GM18520 (cell line): Measurements from ENCODE around the gene CUX1.

ENCODE experiments used
- ATAC-seq: cut with Tn5 transposase; IDR thresholded peaks from one replicate; pipeline ENCODE4 v1.9.1; 2021; ENCODE audit not compliant: unreplicated experiment

The CUX1 gene

DNA sequence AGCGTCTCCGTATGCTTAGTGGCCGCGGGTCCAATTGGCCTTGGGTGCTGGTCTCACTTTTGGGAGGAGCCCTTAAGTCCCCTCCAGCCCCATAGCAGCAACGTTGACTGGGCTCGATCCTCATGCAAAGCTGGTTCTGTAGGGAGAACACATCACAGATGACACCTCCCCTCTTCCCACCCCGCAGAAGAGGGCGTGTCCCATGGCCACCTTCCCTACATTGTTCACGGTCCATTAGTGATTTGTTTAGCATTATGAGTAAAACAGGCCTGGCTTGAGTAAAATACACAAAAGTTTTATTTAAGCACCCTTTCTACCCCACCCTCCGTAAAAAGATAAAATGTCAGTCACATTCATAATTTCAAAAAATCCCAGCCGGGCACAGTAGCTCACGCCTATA lies 380.2 kb downstream of the CUX1 start:
- ATAC-seq, result no peak

DNA sequence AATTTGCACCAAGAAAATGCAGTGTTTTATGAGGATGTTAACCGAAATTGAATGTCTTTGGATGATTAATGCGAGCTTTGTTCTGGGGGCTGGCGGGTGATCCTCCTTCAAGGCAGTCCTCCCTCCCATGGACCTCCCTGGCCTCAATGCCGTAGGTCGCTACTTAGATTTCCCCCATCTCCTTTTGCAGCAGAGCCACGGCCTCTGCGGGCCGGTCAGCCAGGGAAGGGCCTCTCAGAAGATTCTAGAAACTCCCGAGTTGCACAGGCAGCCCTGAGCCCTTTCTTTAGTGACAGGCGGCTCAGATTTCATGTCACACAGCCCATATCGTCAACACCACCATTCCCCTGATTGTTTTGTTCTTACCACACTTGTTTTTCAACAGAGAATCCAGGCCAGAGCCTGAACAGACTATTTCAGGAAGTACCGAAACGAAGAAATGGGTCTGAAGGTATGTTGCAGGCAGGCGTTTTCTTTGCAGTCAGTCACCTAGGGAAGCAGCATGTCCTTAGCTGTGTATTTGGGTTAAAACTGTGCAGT lies 381.1 kb downstream of the CUX1 start:
- no peak for ATAC-seq

DNA sequence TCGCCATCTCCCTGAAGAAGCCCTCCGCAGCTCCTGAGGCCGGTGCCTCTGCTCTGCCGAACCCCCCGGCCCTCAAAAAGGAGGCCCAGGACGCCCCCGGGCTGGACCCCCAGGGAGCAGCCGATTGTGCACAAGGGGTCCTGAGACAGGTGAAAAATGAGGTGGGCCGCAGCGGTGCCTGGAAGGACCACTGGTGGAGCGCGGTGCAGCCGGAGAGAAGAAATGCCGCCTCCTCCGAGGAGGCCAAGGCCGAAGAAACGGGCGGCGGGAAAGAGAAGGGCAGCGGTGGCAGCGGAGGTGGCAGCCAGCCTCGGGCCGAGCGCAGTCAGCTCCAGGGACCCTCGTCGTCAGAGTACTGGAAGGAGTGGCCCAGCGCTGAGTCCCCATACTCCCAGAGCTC lies 384.1 kb downstream of the CUX1 start:
- no peak for ATAC-seq

DNA sequence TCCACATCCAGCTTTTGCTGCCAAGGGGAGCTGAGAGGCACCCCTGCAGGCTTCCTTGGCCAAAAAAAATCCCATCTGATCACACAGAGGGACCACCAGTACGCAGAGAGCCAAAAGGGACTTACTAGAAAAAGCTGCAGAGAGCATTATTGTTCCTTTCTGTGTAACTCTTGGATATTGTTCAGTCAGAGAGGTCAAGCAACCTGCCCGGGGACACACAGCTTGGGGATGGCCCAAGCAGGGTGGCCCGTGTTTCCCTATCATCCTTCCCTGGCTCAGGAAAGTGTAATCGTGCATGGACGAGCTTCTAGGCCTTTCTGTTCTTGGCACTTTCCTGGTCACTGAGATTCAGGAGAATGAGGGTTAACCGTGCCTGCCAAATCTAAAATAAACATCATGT lies 385.1 kb downstream of the CUX1 start:
- no peak for ATAC-seq

DNA sequence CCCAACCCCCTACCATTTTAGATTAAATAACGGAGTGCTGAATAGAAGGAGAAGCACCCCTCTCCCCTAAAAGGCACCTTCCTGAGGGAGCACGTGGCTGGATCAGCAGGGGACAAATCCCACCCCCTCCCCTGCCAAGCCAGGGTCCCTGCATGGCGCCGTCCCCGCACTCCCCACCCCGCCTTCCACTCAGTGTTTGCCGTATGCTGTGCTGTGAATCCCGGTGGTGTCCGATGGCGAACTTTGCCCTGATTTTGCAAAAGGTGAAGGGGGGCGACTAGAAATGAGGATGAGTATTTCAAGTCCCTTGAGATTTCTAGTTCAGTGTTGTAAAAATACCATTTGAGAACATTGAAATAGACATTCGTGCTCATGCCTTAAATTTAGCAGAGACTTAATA lies 385.8 kb downstream of the CUX1 start:
- no peak for ATAC-seq

DNA sequence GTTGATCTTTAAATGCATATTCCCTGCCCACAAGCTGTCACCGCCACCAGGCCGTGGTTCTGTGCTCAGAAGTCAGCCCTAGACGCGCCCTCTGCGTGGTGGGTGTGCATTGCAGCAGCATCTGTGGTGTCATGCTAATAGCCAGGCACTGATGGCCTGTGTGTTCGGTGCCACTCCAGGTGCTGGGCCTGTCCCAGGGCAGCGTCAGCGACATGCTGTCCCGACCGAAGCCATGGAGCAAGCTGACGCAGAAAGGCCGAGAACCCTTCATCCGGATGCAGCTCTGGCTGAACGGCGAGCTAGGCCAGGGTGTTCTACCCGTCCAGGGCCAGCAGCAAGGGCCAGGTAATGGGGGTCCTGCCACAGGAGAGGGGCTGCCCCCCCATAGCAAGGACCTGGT lies 386.8 kb downstream of the CUX1 start:
- ATAC-seq, result no peak

DNA sequence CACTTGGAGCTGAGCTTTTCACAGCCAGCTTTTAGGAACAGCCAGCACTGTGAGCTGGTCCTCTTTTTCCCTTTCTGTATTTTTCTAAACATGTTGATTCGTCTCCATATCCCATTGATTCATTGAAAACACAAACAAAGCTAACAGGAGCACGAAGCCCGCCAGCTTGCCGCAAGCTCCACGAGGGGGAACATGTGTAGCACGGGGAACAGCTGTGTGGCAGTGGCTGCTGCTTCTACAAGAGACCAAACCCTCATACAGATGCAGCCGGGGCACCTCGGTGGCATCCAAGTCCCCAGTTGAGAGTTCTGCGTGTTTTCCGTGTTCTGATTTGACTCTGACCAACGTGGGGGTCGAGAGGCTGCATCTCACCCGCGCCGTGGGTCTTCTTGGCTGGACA lies 388.5 kb downstream of the CUX1 start:
- ATAC-seq, result no peak

DNA sequence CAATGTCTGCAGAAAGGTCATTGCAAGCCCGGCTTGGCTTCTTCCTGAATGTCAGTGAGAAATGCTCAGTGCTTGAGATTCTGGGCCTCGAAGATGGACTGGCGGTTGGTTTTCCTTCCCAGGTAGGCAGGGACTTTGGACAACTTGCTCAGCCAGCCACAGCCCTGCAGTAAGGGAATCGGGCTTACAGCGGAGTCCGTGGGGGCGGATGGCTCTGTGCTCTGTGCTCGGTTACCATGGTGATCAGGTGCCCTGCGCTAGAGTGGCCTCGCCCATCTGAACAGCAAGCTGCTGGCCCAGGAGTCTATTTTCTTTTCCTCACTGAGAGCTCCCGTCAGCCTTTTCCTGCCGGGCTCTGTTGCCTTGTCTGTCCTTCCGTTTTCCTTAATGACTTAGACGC lies 391.4 kb downstream of the CUX1 start:
- no peak for ATAC-seq

DNA sequence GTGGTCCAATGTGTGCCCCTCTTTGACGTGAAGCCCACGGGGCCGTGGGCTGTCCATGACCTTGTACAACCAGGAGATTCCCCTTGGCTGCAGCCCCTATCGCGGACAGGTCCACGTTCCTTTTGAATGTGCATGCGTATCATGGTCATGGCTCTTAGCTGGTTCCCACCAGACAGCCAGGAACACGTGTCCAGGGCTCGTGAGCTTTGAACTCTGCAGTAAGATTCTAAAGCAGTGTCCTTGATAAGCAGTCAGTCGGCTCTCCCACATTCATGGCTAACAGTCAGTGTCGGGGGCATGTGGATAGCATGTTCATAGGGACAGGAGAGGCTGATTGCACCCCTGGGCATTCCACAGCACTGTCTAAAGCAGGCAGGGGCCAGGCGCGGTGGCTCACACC lies 393.4 kb downstream of the CUX1 start:
- ATAC-seq, result no peak

DNA sequence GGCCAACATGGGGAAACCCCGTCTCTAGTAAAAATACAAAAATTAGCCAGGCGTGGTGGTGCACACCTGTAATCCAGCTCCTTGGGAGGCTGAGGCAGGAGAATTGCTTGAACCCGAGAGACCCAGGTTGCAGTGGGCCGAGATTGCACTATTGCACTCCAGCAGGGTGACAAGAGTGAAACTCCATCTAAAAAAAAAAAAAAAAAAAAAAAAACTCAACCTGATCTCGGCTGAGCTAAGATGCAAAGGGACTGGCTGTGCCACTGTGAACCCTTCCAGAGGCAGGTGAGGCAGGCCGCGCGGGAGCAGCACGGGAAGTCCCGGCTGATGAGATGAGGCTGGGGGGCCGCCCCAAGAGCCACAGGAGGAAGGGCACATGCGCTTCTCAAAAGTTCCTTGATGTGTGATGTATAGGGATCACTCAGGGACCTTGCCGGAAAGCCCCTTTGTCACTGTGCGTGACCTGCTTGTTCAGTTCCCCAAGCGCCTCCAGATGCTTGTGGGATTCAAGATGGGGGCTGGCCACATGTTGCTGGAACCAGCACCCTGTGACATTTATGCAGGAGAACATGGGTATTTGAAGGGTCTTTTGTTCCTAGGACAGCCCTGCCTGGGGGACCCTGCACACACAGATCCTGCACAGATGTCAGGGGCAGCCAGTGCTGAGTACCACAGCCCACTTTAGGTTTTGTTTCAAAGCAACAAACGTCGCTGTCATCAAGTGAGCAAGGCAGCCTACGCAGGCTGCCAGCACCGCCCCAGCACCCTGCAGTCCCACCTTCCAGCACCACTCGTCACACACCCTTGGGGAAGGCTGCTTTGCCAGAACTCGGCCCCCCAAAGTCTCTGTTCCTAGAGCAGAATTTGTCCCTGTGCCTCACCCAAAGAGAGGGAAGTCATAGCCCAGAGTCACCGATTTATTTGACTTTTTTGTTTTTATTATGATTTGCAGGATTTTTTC lies 394.4 kb downstream of the CUX1 start:
- ATAC-seq, result no peak

DNA sequence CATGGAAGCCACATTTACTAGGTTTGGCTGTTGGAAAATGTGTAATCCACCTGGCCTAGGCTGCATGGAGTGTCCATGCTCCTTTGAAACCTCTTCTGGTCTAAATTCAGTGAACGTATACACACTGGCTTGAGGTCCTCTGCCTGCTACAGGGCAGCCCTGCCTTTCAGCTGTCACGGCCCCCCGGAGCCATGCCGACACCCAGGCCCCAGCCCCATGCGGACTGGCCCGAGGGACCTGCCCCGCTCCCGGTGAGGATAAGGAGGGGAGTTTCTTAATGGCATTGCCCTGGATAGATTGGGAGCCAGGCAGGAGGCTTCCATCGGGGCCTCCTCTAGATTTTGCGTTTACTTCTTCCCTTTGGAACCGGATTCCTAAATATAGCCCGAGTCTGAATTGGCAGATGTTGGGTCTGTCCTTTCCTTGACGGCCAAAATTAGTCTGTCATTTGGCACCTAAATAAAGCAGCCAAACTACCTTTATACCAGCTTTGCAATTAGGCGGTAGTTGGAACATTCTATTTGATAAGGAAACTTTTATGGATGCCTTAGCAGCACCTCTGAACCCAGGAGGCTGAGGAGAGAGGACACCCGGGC lies 397.1 kb downstream of the CUX1 start:
- ATAC-seq, result no peak

DNA sequence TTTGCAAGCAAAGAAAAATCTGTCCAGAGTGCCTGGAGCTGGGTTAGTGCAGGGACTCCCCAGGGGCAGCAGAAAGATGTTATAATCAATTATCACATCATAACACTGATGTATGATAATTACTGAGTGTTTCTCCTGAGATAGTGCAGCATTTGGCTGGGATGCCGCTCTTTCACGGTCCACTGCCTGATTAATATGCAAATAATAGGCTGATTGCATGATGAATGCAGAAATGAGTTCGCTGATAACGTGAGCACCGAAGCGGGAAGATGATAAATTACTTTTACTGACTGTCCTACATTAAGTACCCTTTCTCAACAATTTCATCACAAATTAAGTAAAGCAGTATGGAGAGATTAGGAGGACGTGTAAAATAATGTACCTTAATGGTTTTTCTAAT lies 397.8 kb downstream of the CUX1 start:
- no peak for ATAC-seq

DNA sequence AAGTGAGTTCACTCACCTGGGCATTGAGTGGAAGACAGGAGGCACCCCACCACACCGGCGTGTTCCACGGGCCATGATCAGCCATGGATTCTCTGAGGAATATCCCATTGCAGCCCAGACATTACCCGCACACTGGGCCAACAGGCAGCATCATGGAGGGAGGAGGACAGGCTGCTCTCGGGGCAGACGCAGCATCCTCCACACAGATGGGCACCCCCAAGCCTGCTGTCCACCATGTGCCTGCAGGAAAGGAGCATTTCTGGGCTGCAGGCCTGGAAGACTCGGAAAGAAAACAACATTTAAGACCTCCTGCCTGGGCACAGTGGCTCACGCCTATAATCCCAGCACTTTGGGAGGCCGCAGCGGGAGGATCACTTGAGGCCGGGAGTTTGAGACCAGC lies 398.3 kb downstream of the CUX1 start:
- ATAC-seq, result no peak

DNA sequence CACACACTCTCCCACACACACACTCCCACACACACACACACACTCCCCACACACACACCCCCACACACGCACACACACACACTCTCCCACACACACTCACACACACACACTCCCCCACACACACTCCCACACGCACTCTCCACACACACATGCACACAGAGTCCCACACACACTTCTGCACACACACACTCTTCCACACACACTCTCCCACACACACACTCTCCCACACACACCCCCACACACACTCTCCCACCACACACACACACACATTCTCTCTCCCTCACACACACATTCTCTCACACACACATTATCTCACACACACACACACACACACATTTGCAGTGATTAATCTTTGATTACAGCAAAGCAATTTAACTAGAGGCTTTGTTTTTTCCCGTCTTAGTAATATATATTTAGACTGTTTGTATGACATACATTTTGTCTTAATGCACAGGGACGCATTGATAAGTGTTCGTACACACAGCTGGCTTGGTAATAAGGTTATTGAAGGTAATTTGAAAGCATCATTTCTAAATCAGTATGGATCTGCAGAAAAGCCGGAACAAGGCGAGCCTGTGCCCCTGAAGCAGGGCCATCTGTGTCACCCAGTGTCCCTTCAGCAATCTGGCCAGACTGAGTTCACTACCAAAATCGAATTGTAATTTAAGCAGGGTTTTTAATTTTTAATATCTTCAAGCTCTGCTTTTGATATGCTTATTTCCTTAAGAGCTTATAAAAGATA lies 399.3 kb downstream of the CUX1 start:
- no peak for ATAC-seq

DNA sequence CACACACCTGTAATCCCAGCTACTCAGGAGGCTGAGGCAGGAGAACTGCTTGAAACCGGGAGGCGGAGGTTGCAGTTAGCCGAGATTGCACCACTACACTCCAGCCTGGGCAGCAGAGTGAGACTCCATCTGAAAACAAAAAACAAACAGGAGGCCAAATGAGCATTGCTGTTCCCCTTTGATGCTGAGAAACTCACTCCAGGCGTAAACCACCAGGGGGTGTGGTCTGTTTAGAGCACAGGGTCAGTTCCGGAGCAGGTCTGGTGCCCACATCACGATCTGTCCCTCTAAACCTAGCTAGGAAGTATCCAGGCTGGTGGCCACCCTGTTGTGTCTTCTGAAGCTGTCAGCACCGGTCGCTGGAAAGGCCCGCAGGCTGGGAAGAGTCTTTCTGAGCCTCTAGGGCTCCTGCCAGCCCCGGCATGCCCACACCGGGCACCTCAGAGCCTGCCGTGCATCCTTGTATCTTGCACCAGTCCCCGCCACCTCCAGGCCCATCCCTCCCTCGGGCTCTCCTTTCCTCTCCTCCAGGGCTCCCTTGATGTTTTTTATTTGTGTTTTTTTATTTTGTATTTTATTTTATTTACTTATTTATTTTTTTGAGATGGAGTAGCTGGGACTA lies 402.9 kb downstream of the CUX1 start:
- ATAC-seq, result no peak

DNA sequence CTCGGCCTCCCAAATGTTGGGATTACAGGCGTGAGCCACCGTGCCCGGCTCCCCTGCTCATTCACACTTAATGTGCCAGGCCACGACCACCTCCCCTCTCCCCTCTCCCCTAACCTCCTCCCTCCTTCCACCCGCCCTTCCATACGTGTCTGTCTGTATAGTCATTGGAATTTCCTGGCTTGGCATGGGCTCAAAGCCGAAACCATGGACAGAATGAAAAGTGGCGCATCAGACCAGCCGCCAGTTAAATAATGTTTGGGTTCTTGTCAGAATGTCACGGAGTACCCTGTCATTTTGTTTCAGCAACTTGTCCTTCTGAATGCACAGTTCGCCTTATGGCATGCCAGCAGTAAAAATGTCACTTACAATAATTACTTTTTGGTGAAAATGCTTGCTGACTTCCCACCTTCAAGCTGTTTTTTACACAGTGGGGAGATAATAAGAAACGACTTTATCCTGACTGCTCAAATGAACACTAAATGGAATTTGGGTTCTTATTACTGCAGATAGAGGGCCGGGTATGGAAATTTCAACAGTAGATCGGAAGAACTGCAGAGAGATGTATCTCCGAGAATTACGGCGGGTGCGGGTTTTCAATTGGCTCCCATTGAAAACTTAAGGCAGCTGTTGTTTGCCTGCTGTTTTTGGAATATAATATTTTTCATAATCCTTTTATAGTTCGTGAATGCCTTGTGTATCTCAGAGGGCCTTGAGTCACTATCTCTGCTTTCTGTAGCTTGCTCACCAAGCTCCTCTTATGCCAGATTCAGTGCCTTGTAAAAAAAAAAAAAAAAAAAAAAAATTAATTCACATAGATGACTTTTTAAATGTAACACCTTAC lies 403.8 kb downstream of the CUX1 start:
- ATAC-seq, result no peak

DNA sequence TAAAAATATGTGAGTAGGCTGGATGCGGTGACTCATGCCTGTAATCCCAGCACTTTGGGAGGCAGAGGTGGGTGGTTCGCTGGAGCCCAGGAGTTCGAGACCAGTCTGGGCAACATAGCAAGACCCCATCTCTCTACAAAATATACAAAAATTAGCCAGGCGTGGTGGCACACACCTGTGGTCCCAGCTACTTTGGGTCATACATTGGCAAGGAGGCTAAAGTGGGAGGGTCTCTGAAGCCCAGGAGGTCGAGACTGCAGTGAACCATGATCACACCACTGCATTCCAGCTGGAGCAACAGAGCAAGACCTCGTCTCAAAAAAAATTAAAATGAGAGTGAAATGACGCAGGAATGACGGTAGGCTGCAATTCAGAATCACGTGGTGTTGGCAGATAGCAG lies 404.5 kb downstream of the CUX1 start:
- ATAC-seq, result no peak

DNA sequence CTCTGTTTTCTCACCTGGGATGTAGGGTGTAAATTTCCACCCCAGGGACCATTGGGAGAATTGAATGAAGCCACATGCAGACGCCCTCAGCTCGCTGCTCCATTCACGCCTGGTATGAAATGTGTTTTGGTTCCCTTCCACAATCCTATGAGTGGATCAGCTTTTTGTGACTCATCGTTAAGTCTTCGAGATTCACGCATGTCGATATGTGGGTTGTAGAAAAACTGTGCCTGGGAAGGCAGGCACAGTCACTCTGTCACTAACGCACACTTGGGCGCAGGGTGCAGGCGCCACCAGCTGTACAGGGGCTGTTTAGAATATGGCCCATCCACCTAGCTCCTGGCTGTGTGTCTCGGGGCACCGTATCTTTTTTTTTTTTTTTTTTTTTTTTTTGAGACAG lies 405.0 kb downstream of the CUX1 start:
- no peak for ATAC-seq

DNA sequence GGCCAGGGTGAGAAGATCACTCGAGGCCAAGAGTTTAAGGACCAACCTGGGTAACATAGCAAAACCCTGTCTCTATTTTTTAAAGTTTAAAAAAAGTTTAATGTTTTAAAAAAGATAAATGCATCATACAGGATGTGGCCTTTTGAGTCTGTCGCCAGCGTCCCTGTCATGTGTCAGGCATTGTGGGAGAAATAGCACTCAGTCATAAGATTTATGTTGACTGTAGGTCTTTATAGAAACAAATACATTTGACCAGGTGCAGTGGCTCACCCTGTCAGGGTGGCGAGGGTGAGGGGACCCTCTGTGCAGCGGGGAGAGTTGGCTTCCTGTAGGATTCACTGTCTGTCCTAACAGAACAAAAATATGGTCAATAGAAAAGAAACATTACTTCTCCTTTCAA lies 405.8 kb downstream of the CUX1 start:
- no peak for ATAC-seq

DNA sequence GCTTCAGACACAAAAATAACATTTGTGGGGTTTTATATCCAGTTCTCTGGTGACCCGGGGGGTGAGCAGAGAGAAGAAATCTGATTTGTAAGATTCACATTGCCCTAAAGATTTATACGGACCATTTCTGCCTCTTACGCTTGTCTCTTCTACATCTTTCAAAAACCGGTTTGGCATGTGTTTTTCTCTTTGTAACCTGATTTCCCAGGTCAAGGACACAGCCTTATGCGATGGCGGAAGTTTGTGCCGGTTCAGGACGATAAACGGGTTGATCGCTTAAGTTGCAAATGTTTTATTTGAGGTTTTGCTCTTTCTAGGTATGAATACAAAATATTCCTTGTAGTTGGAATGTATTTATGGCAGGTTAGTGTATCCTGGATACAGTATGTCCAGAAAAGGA lies 407.6 kb downstream of the CUX1 start:
- ATAC-seq, result no peak
